ENCODE data around the gene GGTLC2.

GGTLC2 gene

GRCh38 chr22:22614065-22614464 lies 30.3 kb upstream of the GGTLC2 start:
- DNase-seq, result no peak
- Histone ChIP-seq H3K4me2 (ENCODE audit: insufficient read depth, low read length) (no peak overlapping the region), H3K9ac (ENCODE audit: low read depth, low read length) (no peak overlapping the region), H3K4me1 (ENCODE audit: insufficient read depth, low read length) (no peaks in the 10 kb centered on the region), H3K27ac (ENCODE audit: low read length) (no peak overlapping the region), H4K20me1 (ENCODE audit: insufficient read depth, low read length) (peaks cover 6% of the 10 kb centered on the region; the same call in 1 of the 2 replicates), H3K9me3 (ENCODE audit: insufficient read depth, low read length, severe bottlenecking) (no peaks in the 10 kb centered on the region), H3K36me3 (ENCODE audit: insufficient read depth, low read length) (no peaks in the 10 kb centered on the region), H2AFZ (ENCODE audit: low read depth, low read length) (no peak overlapping the region), H3K4me3 (ENCODE audit: low read depth in 1 of 2, low read length in 2 of 2) (no peak overlapping the region), H3K27me3 (ENCODE audit: insufficient read depth, low read length, poor library complexity) (peaks cover 5% of the 10 kb centered on the region), H3K79me2 (ENCODE audit: insufficient read depth, low read length) (no peaks in the 10 kb centered on the region)
- TF ChIP-seq EZH2 (IDR thresholded peaks at IDR 0.05; ENCODE audit: borderline replicate concordance, low read depth, low read length, severe bottlenecking) (no peak), CTCF (IDR thresholded peaks at IDR 0.05; ENCODE audit: borderline replicate concordance, extremely low read depth, low read length, poor library complexity, severe bottlenecking) (no peak)
- no peak for ATAC-seq (ENCODE audit: insufficient read depth, low read depth)

GRCh38 chr22:22616636-22617035 lies 27.8 kb upstream of the GGTLC2 start:
- Histone ChIP-seq H3K9me3 (ENCODE audit: insufficient read depth, low read length, severe bottlenecking) (no peaks in the 10 kb centered on the region), H3K9ac (ENCODE audit: low read depth, low read length) (no peak overlapping the region), H2AFZ (ENCODE audit: low read depth, low read length) (no peak overlapping the region), H4K20me1 (ENCODE audit: insufficient read depth, low read length) (peaks cover 6% of the 10 kb centered on the region; the same call in 1 of the 2 replicates), H3K27ac (ENCODE audit: low read length) (no peak overlapping the region), H3K4me3 (ENCODE audit: low read depth in 1 of 2, low read length in 2 of 2) (no peak overlapping the region), H3K27me3 (ENCODE audit: insufficient read depth, low read length, poor library complexity) (peaks cover 5% of the 10 kb centered on the region), H3K4me2 (ENCODE audit: insufficient read depth, low read length) (no peak overlapping the region), H3K36me3 (ENCODE audit: insufficient read depth, low read length) (no peaks in the 10 kb centered on the region), H3K79me2 (ENCODE audit: insufficient read depth, low read length) (no peaks in the 10 kb centered on the region), H3K4me1 (ENCODE audit: insufficient read depth, low read length) (no peaks in the 10 kb centered on the region)
- DNase-seq, result no peak
- no peak for ATAC-seq (ENCODE audit: insufficient read depth, low read depth)
- no peak for TF ChIP-seq EZH2 (IDR thresholded peaks at IDR 0.05; ENCODE audit: borderline replicate concordance, low read depth, low read length, severe bottlenecking)
- no peak for TF ChIP-seq CTCF (IDR thresholded peaks at IDR 0.05; ENCODE audit: borderline replicate concordance, extremely low read depth, low read length, poor library complexity, severe bottlenecking)

GRCh38 chr22:22618448-22618847 lies 26.0 kb upstream of the GGTLC2 start:
- ATAC-seq (ENCODE audit: insufficient read depth, low read depth), result no peak
- TF ChIP-seq CTCF (IDR thresholded peaks at IDR 0.05; ENCODE audit: borderline replicate concordance, extremely low read depth, low read length, poor library complexity, severe bottlenecking), result no peak
- no peak for TF ChIP-seq EZH2 (IDR thresholded peaks at IDR 0.05; ENCODE audit: borderline replicate concordance, low read depth, low read length, severe bottlenecking)

GRCh38 chr22:22618923-22619322 lies 25.5 kb upstream of the GGTLC2 start:
- peaks cover 6% of the 10 kb centered on the region; the same call in 1 of the 2 replicates for H4K20me1 ChIP-seq (ENCODE audit: insufficient read depth, low read length)
- no peaks in the 10 kb centered on the region for H3K4me1 ChIP-seq (ENCODE audit: insufficient read depth, low read length)
- no peak for DNase-seq
- no peak overlapping the region for H3K9ac ChIP-seq (ENCODE audit: low read depth, low read length)
- H3K27ac ChIP-seq (ENCODE audit: low read length), result no peak overlapping the region
- no peak overlapping the region for H3K4me2 ChIP-seq (ENCODE audit: insufficient read depth, low read length)
- H3K27me3 ChIP-seq (ENCODE audit: insufficient read depth, low read length, poor library complexity), result no peaks in the 10 kb centered on the region
- no peak overlapping the region for H3K4me3 ChIP-seq (ENCODE audit: low read depth in 1 of 2, low read length in 2 of 2)
- H3K36me3 ChIP-seq (ENCODE audit: insufficient read depth, low read length), result no peaks in the 10 kb centered on the region
- no peaks in the 10 kb centered on the region for H3K9me3 ChIP-seq (ENCODE audit: insufficient read depth, low read length, severe bottlenecking)
- TF ChIP-seq EZH2 (IDR thresholded peaks at IDR 0.05; ENCODE audit: borderline replicate concordance, low read depth, low read length, severe bottlenecking) (no peak), CTCF (IDR thresholded peaks at IDR 0.05; ENCODE audit: borderline replicate concordance, extremely low read depth, low read length, poor library complexity, severe bottlenecking) (no peak)
- no peak for ATAC-seq (ENCODE audit: insufficient read depth, low read depth)
- H3K79me2 ChIP-seq (ENCODE audit: insufficient read depth, low read length), result no peaks in the 10 kb centered on the region
- no peak overlapping the region for H2AFZ ChIP-seq (ENCODE audit: low read depth, low read length)

More at GRCh38 chr22:22618448-22618847, 26.0 kb upstream of the GGTLC2 start:
- DNase-seq, result no peak
- H3K4me3 ChIP-seq (ENCODE audit: low read depth in 1 of 2, low read length in 2 of 2), result no peak overlapping the region
- no peak overlapping the region for H3K4me2 ChIP-seq (ENCODE audit: insufficient read depth, low read length)
- no peaks in the 10 kb centered on the region for H3K79me2 ChIP-seq (ENCODE audit: insufficient read depth, low read length)
- no peaks in the 10 kb centered on the region for H3K27me3 ChIP-seq (ENCODE audit: insufficient read depth, low read length, poor library complexity)
- no peak overlapping the region for H2AFZ ChIP-seq (ENCODE audit: low read depth, low read length)
- no peak overlapping the region for H3K27ac ChIP-seq (ENCODE audit: low read length)
- H3K9me3 ChIP-seq (ENCODE audit: insufficient read depth, low read length, severe bottlenecking), result no peaks in the 10 kb centered on the region
- no peak overlapping the region for H3K9ac ChIP-seq (ENCODE audit: low read depth, low read length)
- H4K20me1 ChIP-seq (ENCODE audit: insufficient read depth, low read length), result peaks cover 6% of the 10 kb centered on the region; the same call in 1 of the 2 replicates
- H3K4me1 ChIP-seq (ENCODE audit: insufficient read depth, low read length), result no peaks in the 10 kb centered on the region
- H3K36me3 ChIP-seq (ENCODE audit: insufficient read depth, low read length), result no peaks in the 10 kb centered on the region

Measured in DND-41 (cell line).